GM12801 (cell line): ENCODE measurements around the gene NTMT1.

ENCODE experiments used
- TF ChIP-seq, protein P1 (sequence below): IDR thresholded peaks from one replicate; pipeline ENCODE4 v1.5.1; 2011; ENCODE audit warnings: control low read depth; ENCODE audit not compliant: insufficient read length; ENCODE audit errors: extremely low read depth

NTMT1 gene

DNA sequence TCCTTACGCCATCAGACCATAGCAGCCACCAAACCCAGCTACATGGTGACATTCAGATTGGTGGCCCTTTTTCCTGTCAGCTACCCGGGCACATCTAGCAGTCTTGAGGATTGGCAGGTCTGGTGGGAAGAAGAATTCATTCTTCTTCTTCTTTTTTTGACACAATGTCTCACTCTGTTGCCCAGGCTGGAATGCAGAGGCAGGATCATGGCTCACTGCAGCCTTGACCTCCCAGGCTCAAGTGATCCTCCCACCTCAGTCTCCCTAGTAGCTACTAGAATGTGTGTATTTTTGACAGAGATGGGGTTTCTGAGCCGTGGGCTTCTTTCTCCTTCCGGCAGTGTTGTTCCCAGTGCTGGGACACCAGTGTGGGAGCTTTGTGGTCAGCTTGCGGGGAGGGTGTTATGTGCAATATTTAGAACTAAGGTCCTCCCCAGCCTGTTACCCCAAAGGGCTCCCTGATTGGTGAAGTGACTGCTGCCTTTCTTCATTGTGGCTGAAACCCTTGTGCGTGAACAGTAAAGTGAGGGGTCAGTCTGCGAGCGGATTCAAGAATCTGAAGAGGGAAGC is 3.4 kb downstream of the NTMT1 start:
- TF ChIP-seq, protein P1, sequence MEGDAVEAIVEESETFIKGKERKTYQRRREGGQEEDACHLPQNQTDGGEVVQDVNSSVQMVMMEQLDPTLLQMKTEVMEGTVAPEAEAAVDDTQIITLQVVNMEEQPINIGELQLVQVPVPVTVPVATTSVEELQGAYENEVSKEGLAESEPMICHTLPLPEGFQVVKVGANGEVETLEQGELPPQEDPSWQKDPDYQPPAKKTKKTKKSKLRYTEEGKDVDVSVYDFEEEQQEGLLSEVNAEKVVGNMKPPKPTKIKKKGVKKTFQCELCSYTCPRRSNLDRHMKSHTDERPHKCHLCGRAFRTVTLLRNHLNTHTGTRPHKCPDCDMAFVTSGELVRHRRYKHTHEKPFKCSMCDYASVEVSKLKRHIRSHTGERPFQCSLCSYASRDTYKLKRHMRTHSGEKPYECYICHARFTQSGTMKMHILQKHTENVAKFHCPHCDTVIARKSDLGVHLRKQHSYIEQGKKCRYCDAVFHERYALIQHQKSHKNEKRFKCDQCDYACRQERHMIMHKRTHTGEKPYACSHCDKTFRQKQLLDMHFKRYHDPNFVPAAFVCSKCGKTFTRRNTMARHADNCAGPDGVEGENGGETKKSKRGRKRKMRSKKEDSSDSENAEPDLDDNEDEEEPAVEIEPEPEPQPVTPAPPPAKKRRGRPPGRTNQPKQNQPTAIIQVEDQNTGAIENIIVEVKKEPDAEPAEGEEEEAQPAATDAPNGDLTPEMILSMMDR = no peak

DNA sequence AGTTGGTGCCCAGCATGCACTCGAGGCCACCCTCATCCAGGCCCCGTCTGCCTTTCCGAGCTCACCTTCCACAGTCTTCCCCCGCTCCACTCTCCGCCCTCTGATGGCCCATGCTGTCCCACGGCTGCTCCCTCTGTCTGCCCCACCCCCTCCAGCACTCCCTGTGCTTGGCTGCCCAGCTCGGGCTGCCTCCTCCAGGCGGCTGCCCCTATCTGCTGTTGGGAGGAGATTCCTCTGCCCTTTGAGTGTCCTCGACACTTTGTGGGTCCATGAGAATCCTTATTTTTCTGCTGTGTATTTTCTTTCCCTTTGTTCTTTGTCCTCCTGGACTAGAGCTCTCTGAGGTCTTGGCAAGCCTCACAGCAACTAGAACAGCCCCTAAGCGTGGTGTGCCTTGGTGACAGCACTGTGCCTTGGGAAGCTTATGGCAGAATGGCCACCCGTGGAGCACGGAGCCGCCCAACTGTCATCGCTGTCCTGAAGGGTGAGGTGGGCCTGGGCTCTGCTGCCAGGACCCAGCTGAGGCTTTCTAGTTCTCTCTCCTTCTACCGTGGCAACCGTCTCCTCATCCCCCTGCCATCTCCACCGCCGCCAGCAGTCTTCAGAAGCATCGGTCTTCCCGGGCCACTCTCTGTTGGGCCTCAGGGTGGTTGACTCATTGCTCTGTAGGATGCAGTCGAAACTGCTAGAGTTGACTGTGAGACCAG is 5.2 kb downstream of the NTMT1 start:
- TF ChIP-seq, protein P1 = no peak

DNA sequence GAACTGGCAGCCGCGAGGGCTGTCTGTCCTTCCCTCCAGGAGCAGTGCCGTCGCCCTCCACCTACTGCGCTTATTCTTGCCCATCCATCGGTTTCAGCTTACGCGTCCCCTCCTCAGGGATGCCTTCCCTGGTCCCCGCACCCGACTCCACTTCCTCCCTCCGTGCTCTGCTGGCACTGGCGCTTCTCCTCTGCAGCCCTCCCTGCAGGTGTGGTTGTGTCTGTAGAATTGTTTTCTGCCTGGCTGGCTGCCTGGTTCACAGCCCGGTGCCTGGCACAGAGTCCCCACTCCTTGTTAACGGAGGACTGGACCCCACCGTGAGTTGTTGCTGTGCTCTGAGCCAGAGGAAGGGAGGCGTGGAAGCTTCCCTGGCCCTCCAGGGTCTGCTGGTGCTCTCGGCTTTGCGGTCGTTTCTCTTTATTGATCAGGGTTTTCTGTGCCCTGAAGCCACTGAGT is 5.7 kb downstream of the NTMT1 start:
- TF ChIP-seq, protein P1 = no peak

DNA sequence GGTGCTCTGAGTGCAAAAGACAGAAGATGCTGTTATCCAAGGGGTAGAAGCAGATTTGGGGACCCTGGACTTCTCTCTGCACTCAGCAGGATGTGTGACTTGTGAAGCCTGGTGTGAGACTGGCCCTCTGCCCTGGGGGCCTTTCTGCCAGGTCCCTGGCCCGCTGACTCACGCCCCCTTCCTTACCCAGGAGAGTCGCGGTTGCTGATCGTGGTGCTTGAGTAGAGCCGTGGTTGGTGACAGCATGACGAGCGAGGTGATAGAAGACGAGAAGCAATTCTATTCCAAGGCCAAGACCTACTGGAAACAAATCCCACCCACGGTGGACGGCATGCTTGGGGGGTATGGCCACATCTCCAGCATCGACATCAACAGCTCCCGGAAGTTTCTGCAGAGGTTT is 6.5 kb downstream of the NTMT1 start:
- TF ChIP-seq, protein P1 = no peak

DNA sequence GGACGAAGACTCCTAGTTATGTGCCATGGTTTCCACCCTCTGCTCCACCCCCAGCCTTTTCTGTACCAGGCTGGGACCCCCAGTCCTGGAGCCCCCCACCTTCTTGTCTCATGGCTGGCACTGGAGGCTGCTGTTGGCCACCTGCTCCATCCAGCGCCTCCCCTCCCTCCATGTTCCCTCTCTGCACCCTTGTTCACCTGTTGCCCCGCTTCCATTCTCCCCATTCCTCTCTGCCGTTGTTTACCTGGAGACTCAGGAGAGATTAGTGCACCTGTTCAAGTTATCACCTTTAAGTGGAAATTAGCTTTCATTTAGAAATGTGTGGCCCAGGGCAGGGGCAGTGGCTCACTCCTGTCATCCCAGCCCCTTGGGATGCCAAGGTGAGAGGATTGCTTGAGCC is 7.2 kb downstream of the NTMT1 start:
- TF ChIP-seq, protein P1 = no peak

DNA sequence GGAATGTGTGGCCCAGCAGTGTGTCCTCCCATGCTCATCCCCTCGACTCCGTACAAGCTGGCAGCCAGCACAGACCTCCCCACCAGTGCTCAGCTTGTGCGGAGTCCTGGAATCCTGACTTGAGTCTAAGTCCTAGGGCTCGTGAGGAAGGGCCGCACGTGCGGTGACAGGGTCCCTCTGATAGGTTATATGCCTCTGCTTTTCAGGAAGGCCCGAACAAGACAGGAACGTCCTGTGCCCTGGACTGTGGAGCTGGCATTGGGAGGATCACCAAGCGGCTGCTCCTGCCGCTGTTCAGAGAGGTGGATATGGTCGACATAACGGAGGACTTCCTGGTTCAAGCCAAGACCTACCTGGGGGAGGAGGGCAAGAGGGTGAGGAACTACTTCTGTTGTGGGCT is 7.9 kb downstream of the NTMT1 start:
- TF ChIP-seq, protein P1 = no peak

DNA sequence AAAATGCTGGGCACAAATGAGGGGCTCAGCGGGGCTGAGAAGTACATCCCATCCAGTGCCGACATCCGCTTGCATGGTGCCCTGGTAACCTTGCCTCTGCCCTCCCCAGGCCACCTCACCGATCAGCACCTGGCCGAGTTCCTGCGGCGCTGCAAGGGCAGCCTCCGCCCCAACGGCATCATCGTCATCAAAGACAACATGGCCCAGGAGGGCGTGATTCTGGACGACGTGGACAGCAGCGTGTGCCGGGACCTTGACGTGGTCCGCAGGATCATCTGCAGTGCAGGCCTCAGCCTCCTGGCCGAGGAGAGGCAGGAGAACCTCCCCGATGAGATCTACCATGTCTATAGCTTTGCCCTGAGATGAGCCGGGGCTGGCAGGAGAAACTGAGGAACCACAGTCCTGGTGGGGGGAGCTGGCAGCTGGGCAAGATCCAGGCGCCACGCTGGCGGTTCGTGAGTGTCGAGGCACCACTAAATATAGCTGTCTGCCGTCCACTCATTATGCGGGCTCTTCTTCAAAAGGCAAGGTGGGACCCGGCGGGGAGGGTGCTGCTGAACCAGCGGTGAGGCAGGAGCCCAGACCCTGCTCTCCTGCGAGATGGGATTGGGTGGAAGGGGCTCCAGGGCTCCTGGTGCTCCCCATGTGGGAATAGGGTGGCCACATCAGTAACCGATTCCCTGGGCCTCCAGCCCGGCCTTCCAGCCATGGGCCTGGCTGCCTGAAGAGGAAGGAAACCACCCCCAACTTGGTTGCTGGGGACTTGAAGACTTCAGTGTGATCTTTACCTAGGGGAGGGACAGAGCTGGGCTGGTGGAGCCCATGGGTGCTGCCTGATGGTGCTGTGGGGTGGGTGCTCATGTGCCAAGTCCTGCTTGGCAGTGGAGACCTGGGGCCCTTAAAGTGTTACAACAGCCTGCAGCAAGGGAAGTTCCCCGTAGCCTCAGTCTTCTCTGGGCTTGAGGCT is 9.4 kb downstream of the NTMT1 start:
- TF ChIP-seq, protein P1 = no peak
